ENCODE data around the gene SLC22A16.

- TF ChIP-seq EZH2 (IDR thresholded peaks at IDR 0.05; ENCODE audit: low read depth, low read length, severe bottlenecking) (no peak), POLR2A (IDR thresholded peaks at IDR 0.05; ENCODE audit: control extremely low read depth in 1 of 2, low read depth in 2 of 2, low read length in 2 of 2) (no peak), YY1 (IDR thresholded peaks at IDR 0.05; ENCODE audit: low read depth, low read length) (no peak), SP1 (IDR thresholded peaks at IDR 0.05; ENCODE audit: low read depth, low read length) (no peak), USF2 (IDR thresholded peaks at IDR 0.05; ENCODE audit: low read length) (no peak), CTCF (IDR thresholded peaks at IDR 0.05; ENCODE audit: control extremely low read depth in 1 of 3, insufficient read depth in 1 of 3, low read depth in 1 of 3, low read length in 3 of 3) (no peak), MAFK (IDR thresholded peaks at IDR 0.05; ENCODE audit: low read depth, low read length) (no peak), SRF (IDR thresholded peaks at IDR 0.05; ENCODE audit: low read depth, low read length) (no peak), BACH1 (IDR thresholded peaks at IDR 0.05; ENCODE audit: low read length) (no peak), ASH2L (IDR thresholded peaks at IDR 0.05; ENCODE audit: low read length) (no peak), CHD2 (IDR thresholded peaks at IDR 0.05; ENCODE audit: low read length) (no peak)
Observed at GRCh38 chr6:110481081-110481480, 4.7 kb upstream of the SLC22A16 start.
